T-helper 2 cell treated with Interferon-gamma antibody and Interleukin-4, amounts not matched to agents 100 ng/mL and 5 ng/mL, for 36 hours (primary cell): ENCODE measurements around the gene ADARB2. TPM values are rescaled to one million over a fixed set of nuclear protein-coding genes. Genes with fewer than 3 reads are reported as not detected.
"Not testable (repeated sequence)": the region's sequence is repeated elsewhere in the genome, so short reads cannot be mapped to it uniquely, and the experiment has no call there.

Source experiments
- intact Hi-C: fragments of 100-400 bp; cut with micrococcal nuclease; formaldehyde crosslinking; loops from one replicate; pipeline ENCODE4 v1.15.1; 2023
- total RNA-seq: library from RNA; stranded (reverse); gene quantifications from 2 replicates; pipeline ENCODE4 v1.2.3, GENCODE V29; 2022

Gene ADARB2
- total RNA-seq, 1 donor from 2014 or later, result not detected

GRCh38 chr10:1362589-1363445 is 374.5 kb downstream of the ADARB2 start:
- intact Hi-C loops, result no loop called here

GRCh38 chr10:1361411-1362105 is 375.8 kb downstream of the ADARB2 start:
- intact Hi-C loops, result no loop called here

- intact Hi-C loops, result no loop called here
Measured at GRCh38 chr10:1360558-1361164, 376.7 kb downstream of the ADARB2 start.

GRCh38 chr10:1360011-1360557 is 377.2 kb downstream of the ADARB2 start:
- intact Hi-C loops, result no loop called here

GRCh38 chr10:1359626-1359955 is 377.7 kb downstream of the ADARB2 start:
- intact Hi-C loops, result no loop called here

- intact Hi-C loops, result no loop called here
Measured at GRCh38 chr10:1358860-1359625, 378.3 kb downstream of the ADARB2 start.

GRCh38 chr10:1358147-1358546 is 379.2 kb downstream of the ADARB2 start:
- intact Hi-C loops, result no loop called here

- intact Hi-C loops, result no loop called here
Measured at GRCh38 chr10:1356349-1356748, 381.0 kb downstream of the ADARB2 start.

- intact Hi-C loops, result no loop called here
Measured at GRCh38 chr10:1354809-1355710, 382.3 kb downstream of the ADARB2 start.

- intact Hi-C loops, result not testable (repeated sequence)
Measured at GRCh38 chr10:1352296-1352695, 385.0 kb downstream of the ADARB2 start.

GRCh38 chr10:1348773-1349050 is 388.6 kb downstream of the ADARB2 start:
- intact Hi-C loops, result no loop called here

- intact Hi-C loops, result no loop called here
Measured at GRCh38 chr10:1347962-1348772, 389.2 kb downstream of the ADARB2 start.

GRCh38 chr10:1347525-1347924 is 389.8 kb downstream of the ADARB2 start:
- intact Hi-C loops, result no loop called here

GRCh38 chr10:1346201-1346600 is 391.1 kb downstream of the ADARB2 start:
- intact Hi-C loops, result no loop called here

- intact Hi-C loops, result no loop called here
Measured at GRCh38 chr10:1345368-1345767, 392.0 kb downstream of the ADARB2 start.

- intact Hi-C loops, result no loop called here
Measured at GRCh38 chr10:1344846-1345245, 392.5 kb downstream of the ADARB2 start.

- intact Hi-C loops, result no loop called here
Measured at GRCh38 chr10:1344408-1344807, 392.9 kb downstream of the ADARB2 start.

- intact Hi-C loops, result no loop called here
Measured at GRCh38 chr10:1343176-1343575, 394.1 kb downstream of the ADARB2 start.

- intact Hi-C loops, result not testable (repeated sequence)
Measured at GRCh38 chr10:1341052-1341451, 396.3 kb downstream of the ADARB2 start.

GRCh38 chr10:1339396-1339795 is 397.9 kb downstream of the ADARB2 start:
- intact Hi-C loops, result no loop called here
